ENCODE data around the gene TAF11.
A peak's percentile ranks its signal among the peaks of the same experiment; 100 is the strongest.
"Not testable (repeated sequence)": the region's sequence is repeated elsewhere in the genome, so short reads cannot be mapped to it uniquely, and the experiment has no call there.

The TAF11 gene

GRCh38 chr6:34887753-34888513, at the start of gene TAF11:
TSS of gene TAF11 (minus strand) at chr6:34888042. CDS start at chr6:34887957, 85 bp downstream.
- DNase-seq (ENCODE audit: low read depth), result peak; percentile 86

GRCh38 chr6:34934516-34934915, 46.7 kb upstream of the TAF11 start:
- DNase-seq (ENCODE audit: low read depth), result no peak

- DNase-seq (ENCODE audit: low read depth), result not testable (repeated sequence)
Observed at GRCh38 chr6:34932202-34932601, 44.4 kb upstream of the TAF11 start.

GRCh38 chr6:34930221-34930620, 42.4 kb upstream of the TAF11 start:
- DNase-seq (ENCODE audit: low read depth), result no peak

GRCh38 chr6:34929241-34929978, 41.6 kb upstream of the TAF11 start:
- DNase-seq (ENCODE audit: low read depth), result no peak

GRCh38 chr6:34928695-34929094, 40.9 kb upstream of the TAF11 start:
- DNase-seq (ENCODE audit: low read depth), result no peak

GRCh38 chr6:34928220-34928619, 40.4 kb upstream of the TAF11 start:
- DNase-seq (ENCODE audit: low read depth), result no peak

- DNase-seq (ENCODE audit: low read depth), result no peak
Observed at GRCh38 chr6:34926655-34927054, 38.8 kb upstream of the TAF11 start.

- no peak for DNase-seq (ENCODE audit: low read depth)
Observed at GRCh38 chr6:34924831-34925625, 37.2 kb upstream of the TAF11 start.

GRCh38 chr6:34922177-34922663, 34.4 kb upstream of the TAF11 start:
- no peak for DNase-seq (ENCODE audit: low read depth)

- no peak for DNase-seq (ENCODE audit: low read depth)
Observed at GRCh38 chr6:34920097-34920496, 32.3 kb upstream of the TAF11 start.

GRCh38 chr6:34919651-34920050, 31.8 kb upstream of the TAF11 start:
- DNase-seq (ENCODE audit: low read depth), result no peak

GRCh38 chr6:34917626-34918285, 29.9 kb upstream of the TAF11 start:
- DNase-seq (ENCODE audit: low read depth), result no peak

GRCh38 chr6:34916348-34916967, 28.6 kb upstream of the TAF11 start:
- no peak for DNase-seq (ENCODE audit: low read depth)

GRCh38 chr6:34914358-34914757, 26.5 kb upstream of the TAF11 start:
- DNase-seq (ENCODE audit: low read depth), result no peak

GRCh38 chr6:34912715-34913464, 25.0 kb upstream of the TAF11 start:
- DNase-seq (ENCODE audit: low read depth), result no peak

GRCh38 chr6:34911822-34912221, 24.0 kb upstream of the TAF11 start:
- no peak for DNase-seq (ENCODE audit: low read depth)

GRCh38 chr6:34909320-34909883, 21.6 kb upstream of the TAF11 start:
- DNase-seq (ENCODE audit: low read depth), result no peak

- no peak for DNase-seq (ENCODE audit: low read depth)
Observed at GRCh38 chr6:34908194-34908593, 20.4 kb upstream of the TAF11 start.

GRCh38 chr6:34906826-34907225, 19.0 kb upstream of the TAF11 start:
- DNase-seq (ENCODE audit: low read depth), result no peak

Data from stimulated activated CD8-positive, alpha-beta memory T cell treated with anti-CD3 and anti-CD28 coated beads, Interleukin-4, amount 100 ng/mL, for 24 hours (primary cell).